Thyroid gland (tissue), 4 donors: ENCODE data around the gene ACAA2.

Experiments used
- POLR2A ChIP-seq, 2 donors: fragments of 450-650 bp; IDR thresholded peaks; one replicate each; pipeline ENCODE4 v1.6.1; 2017; ENCODE audit warnings: antibody characterized with exemption in 2 of 2, mild to moderate bottlenecking in 2 of 2, moderate library complexity in 1 of 2
- TF ChIP-seq, protein P1 (sequence below), 6 experiments: fragments of 200-600 bp in 3 of 6; fragments of 450-650 bp in 3 of 6; sonication (generic) in 3 of 6; IDR thresholded peaks; one replicate each; pipeline ENCODE4 v1.5.1; 2016 to 2019; ENCODE audit warnings: antibody characterized with exemption in 6 of 6, mild to moderate bottlenecking in 2 of 6, inconsistent platforms in 1 of 6, moderate library complexity in 1 of 6

DNA sequence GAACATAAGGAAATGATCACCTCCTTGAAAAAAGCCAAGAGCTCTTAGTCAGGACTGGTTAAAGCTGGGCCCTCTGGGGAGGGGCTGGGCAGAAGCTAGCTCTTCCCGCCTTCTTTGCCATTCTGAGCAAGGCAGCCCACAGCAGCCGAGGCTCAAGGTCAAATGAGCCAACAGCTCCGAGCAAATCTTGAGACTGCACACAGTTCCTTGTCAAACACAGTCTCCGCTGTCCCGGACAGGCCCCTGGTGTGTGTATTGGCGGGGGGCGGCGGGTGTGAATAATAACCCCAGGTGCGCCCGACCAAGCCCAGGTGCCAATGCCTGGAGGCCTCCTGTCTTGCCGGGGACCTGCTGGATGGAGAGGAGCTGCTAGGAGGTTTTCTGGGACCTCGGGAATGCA is 46.4 kb upstream of the ACAA2 start:
- TF ChIP-seq, protein P1, sequence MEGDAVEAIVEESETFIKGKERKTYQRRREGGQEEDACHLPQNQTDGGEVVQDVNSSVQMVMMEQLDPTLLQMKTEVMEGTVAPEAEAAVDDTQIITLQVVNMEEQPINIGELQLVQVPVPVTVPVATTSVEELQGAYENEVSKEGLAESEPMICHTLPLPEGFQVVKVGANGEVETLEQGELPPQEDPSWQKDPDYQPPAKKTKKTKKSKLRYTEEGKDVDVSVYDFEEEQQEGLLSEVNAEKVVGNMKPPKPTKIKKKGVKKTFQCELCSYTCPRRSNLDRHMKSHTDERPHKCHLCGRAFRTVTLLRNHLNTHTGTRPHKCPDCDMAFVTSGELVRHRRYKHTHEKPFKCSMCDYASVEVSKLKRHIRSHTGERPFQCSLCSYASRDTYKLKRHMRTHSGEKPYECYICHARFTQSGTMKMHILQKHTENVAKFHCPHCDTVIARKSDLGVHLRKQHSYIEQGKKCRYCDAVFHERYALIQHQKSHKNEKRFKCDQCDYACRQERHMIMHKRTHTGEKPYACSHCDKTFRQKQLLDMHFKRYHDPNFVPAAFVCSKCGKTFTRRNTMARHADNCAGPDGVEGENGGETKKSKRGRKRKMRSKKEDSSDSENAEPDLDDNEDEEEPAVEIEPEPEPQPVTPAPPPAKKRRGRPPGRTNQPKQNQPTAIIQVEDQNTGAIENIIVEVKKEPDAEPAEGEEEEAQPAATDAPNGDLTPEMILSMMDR (IDR thresholded peaks at IDR 0.05) = no peak
- no peak for TF ChIP-seq POLR2A (IDR thresholded peaks at IDR 0.05)
